GM19395 (cell line): Measurements from ENCODE around the gene OSBPL1A.
A peak's percentile ranks its signal among the peaks of the same experiment; 100 is the strongest.

Experiments
- ATAC-seq: cut with Tn5 transposase; IDR thresholded peaks from one replicate; pipeline ENCODE4 v1.9.1; 2021; ENCODE audit warnings: mild to moderate bottlenecking, moderate library complexity; ENCODE audit not compliant: unreplicated experiment

The OSBPL1A gene

GRCh38 chr18:24270358-24270936 is 127.2 kb downstream of the OSBPL1A start:
- no peak for ATAC-seq

- ATAC-seq = no peak
Observed at GRCh38 chr18:24268784-24269550, 128.7 kb downstream of the OSBPL1A start.

- no peak for ATAC-seq
Observed at GRCh38 chr18:24267878-24268277, 129.7 kb downstream of the OSBPL1A start.

GRCh38 chr18:24266131-24266530 is 131.5 kb downstream of the OSBPL1A start:
- no peak for ATAC-seq

DNA sequence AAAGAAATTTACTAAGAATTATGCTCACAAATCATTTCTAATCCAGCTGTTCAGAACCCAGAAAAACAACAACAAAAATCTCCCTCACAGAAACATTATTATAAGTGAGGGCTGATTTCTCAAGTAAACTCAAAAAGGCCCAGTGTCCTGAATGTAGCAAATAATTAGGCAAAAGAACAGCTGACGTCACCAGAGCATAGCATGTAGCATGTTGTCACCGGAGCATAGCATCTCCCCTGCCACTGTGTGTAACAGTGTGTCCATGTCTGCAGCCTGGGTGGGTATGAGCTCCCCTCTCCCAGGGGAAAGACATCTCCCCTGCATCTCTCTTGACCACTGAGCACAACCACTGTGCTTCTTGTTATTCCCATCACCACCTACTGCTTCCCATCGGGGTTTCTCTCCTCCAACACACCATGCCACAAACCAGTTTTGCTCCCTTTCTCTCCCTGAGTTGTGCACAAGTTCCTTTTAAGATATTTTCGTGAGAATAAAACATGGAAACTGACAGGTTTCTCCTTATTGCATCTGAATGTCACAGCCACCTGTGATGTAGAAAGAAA is 132.0 kb downstream of the OSBPL1A start:
- no peak for ATAC-seq

DNA sequence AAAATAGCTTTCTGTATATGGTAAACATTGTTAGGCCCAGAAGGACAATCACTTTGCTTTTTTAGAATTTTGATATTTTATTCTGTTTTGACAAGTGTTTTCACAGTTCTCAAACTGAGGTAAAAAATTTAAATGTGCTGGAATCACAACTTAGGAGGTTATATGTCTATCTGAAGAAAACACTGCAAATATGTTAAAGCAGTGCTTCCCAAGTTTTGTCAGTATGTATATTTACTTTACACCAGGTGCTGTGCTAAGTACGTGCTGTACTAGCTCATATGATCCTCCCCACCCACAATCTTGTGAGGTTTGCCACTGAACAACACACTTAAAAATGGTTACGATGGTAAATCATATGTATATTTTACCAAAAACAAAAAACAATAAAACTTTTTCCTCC is 134.6 kb downstream of the OSBPL1A start:
- no peak for ATAC-seq

- no peak for ATAC-seq
Observed at GRCh38 chr18:24262087-24262486, 135.5 kb downstream of the OSBPL1A start.

GRCh38 chr18:24259869-24260641 is 137.6 kb downstream of the OSBPL1A start:
- no peak for ATAC-seq

DNA sequence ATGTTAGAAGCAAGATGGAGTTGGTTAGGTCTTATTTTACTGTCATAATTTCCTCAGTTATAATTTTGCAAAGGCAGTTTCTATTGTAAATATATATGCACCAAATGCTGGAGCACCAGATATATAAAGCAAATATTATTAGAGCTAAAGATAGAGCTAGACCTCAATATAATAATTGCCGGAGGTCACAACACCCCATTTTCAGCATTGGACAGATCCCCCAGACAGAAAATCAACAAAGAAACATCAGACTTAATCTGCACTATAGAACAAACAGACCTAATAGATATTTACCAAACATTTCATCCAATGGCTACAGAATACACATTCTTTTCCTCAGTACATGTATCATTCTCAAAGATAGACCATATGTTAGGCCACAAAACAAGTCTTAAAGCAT is 143.6 kb downstream of the OSBPL1A start:
- no peak for ATAC-seq

- ATAC-seq = no peak
Observed at GRCh38 chr18:24249716-24250115, 147.9 kb downstream of the OSBPL1A start.

DNA sequence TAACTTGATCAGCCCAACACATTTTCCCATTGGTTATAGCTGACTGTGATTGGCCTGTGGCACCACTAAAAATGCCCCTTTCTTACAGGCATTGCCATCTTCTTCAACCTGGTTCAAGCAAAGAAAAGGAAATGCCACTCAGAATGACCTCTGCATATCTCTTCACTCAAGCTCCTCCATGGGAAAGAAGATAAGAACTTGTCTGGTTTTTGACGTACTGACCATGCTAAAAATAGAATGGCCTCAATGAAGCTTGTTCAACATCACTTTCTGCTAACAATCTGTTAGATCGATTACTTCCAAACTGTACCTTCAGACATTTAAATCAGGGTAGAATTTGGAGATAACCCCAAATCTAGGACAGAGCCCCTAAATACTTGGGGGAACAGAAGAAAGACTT is 149.3 kb downstream of the OSBPL1A start:
- no peak for ATAC-seq

DNA sequence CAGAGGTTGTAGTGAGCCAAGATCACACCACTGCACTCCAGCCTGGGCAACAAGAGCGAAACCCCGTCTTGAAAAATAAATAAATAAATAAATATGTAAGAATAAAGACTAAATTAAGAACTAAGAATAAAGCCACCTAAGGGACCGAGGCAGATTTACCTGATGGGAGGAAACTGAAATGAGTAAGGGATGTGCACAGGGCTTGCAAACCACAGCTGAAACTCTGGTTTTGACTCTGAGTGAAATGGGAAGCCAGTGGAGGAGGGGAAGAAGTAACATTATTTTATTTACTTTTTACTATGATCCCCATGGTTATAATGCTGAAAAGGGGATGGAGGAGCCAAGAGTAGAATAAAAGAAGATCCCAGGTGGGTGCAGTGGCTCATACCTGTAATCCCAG is 151.5 kb downstream of the OSBPL1A start:
- ATAC-seq = peak; percentile 98

GRCh38 chr18:24244698-24245097 is 152.9 kb downstream of the OSBPL1A start:
- ATAC-seq = no peak

GRCh38 chr18:24243677-24244076 is 153.9 kb downstream of the OSBPL1A start:
- no peak for ATAC-seq

GRCh38 chr18:24239341-24239740 is 158.3 kb downstream of the OSBPL1A start:
- no peak for ATAC-seq

GRCh38 chr18:24238387-24238786 is 159.2 kb downstream of the OSBPL1A start:
- ATAC-seq = no peak

DNA sequence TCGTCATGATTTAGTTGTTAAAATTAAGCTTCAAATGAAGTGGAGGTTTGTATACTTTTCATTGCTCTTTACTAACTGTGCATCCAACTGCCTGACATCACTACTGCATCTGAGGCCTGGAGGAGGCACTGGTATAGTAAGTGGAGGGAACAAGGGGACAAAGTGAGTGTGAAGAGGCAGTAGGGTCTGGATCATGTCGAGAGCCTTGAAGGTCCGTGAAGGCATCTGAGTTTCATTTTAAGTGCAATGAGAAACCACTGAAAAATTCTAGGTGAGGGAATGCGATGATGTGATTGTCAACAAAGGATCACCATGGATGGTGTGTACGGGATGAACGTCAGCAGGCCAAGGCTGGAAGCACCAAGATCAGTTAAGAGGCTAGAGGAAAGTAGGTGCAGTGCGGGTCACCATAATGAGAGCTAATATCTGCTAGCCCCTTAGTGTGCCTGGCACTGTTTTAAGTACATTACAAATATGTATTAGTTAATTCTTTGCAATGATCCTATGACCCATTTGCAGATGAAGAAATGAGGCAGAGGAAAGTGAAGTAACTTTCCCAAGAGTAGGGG is 162.7 kb downstream of the OSBPL1A start:
- no peak for ATAC-seq

DNA sequence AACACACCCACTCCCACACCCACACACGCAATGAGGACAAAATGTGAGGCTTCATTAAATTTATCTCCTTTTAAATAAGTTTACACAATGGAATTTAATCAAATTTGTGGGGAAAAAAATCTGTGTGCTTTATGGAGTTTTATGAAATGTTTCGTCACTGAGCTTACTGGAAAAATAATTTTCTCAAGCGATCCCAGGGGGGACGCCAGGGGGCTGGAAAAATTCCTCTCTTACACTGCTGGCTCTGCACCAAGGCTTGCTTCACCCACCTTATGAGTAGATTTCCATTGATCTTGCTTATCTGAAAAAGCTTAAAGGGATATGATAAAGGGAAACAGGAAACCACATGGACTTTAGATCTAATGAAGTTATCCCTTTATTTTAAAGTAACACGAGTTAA is 163.3 kb downstream of the OSBPL1A start:
- ATAC-seq = no peak

DNA sequence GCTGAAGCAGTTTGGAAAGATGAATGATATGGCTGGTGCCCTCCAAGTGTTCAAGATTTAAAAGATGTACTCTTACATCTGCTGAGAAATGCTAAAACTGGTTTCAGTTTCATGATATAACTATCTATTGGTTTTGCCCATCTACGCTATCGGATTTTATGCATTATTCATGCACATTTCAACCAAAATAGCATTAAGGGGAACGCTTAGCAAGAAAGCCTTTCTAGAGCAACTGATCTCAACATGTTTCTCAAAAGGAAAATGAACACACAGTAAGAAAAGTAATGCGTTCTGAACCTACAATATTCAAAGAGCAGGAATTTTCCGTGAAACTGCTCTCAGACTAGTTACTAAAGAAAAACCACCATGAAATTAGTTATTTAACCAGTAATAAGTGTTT is 164.8 kb downstream of the OSBPL1A start:
- ATAC-seq = no peak

DNA sequence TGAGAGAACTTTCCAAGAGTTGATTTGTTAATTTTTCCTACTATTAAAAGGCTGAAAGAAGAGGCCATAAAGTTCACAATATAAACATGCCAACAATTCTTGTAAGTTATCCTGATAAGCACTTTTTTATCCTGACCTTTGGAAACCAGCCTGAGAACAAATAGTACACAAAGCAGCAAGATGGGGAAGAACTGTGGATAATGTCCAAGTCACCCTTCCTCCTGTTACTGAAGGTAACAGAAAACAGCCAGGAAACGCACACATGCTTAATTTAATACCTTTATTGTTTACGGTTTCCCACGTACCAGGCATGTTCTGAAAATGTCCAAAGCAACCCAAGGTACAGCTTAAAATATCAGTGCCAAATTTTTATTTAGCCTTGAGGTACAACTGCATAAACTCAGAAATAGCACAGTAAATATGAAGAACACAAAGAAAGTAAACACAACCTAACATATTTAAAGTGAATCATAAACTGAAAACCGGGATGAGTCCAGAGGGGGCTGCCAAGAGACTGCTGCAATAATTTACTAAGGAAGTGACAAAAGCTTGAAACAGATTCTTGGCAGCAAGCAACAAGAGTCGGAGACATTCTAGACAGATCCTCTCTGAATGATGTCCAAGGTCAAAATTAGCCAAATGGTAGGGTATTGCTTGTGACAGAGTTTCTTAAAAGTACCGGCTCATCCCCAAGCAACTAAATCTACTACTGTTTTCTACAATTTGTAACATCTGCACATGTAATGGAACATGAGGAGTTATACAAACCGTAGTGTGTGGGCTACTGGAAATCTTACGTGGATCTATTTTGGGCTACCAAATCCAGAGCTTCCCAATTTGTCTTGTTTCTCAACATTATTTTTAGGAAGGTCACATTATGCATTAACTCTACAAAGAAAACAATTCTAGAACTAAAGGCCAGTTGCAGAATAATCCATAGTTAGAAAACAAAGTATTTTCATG is 165.6 kb downstream of the OSBPL1A start:
- ATAC-seq = no peak
